ENCODE measurements around the gene KRT78.

Gene KRT78

GRCh38 chr12:52794479-52795331, 54.1 kb downstream of the KRT78 start:
- Histone ChIP-seq H3K4me1 (ENCODE audit: insufficient read depth, low read length) (peaks cover under 1% of the 10 kb centered on the region; the same call in 1 of the 2 replicates), H3K9me3 (ENCODE audit: insufficient read depth, low read depth, low read length) (no peaks in the 10 kb centered on the region), H3K27me3 (ENCODE audit: insufficient read depth, low read length) (peaks cover 7% of the 10 kb centered on the region; the same call in 1 of the 2 replicates), H3K4me3 (ENCODE audit: low read length) (no peak overlapping the region), H3K36me3 (ENCODE audit: insufficient read depth, low read depth, low read length) (no peaks in the 10 kb centered on the region), H3K9ac (ENCODE audit: low read depth, low read length) (no peak overlapping the region), H3K27ac (ENCODE audit: low read length) (no peak overlapping the region)

DNA sequence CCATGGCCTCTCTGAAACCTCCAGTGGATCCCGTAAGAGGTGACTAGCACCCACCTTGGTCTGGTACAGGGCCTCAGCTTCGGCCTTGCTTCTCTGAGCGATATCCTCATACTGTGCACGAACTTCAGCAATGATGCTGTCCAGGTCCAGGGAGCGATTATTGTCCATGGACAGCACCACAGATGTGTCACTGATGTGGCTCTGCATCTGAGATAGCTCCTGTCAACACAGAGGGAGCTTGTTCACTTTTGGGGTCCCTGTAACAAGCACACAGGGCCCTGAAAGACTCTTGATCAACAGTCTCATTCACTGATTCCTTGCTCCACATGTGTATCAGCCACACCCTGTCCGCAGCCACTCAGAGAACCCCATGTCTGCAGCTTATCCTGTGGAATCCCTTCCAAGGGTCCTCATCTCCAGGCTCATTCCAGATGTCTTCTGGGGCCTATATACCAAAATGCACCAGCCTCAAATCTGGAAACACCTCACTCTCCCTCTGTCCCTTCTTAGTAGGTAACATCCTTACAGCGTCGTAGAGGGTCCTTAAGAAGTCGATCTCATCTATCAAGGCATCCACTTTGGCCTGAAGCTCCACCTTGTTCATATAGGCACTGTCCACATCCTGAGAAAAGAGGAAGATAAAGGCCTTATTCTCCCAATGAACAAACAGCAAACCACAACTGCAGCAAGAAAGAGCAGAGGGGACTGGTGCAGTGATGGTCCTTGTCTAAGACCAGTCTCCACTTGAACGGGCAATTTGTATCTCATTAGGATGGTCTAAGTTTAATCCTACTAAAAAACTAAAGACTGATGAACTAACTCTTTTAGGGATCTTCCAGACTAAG, 56.4 kb downstream of the KRT78 start:
- Histone ChIP-seq H3K27ac (ENCODE audit: low read length) (no peak overlapping the region), H3K36me3 (ENCODE audit: insufficient read depth, low read depth, low read length) (no peaks in the 10 kb centered on the region), H3K27me3 (ENCODE audit: insufficient read depth, low read length) (peaks cover 7% of the 10 kb centered on the region; the same call in 1 of the 2 replicates), H3K4me1 (ENCODE audit: insufficient read depth, low read length) (no peaks in the 10 kb centered on the region), H3K4me3 (ENCODE audit: low read length) (no peak overlapping the region), H3K9me3 (ENCODE audit: insufficient read depth, low read depth, low read length) (no peaks in the 10 kb centered on the region), H3K9ac (ENCODE audit: low read depth, low read length) (no peak overlapping the region)

DNA sequence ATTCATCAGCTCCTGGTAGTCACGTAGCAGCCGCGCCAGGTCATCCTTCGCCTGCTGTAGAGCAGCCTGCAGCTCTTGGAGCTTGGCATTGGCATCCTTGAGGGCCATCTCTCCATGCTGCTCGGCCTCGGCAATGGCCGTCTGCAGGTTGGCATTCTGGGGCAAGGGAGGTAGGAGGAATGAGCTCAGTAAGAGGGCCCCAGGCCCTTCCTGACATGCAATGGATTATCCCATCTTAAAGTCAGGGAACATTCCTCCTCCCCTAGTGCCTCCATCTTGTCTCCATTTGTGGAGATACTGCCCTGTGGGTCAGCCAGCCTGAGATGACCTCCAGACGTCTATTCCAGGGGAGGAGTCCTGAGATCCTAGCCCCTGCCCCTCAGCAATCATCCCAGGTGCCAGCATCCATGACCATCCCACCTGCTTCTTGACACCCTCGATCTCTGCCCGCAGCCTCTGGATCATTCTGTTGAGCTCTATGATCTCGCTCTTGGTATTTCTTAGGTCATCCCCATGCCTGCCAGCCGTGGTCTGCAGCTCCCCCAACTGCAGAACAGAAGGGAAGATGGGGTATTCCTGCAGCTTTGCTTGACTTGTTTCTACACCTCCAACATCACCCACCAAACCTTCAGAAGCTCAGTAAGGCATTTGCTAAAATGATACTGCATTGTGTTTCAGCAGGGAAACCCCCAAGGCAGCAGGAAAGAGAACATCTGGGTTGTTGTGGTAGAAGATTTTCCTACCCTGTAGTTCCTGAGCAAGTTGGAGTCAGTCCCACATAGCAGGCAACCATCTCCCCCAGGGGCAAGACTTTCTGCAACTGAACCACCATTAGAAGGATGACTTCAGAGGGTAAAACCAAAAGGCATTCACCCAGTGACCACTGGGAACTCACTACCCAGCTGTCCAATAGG, 57.3 kb downstream of the KRT78 start:
- no peak overlapping the region for H3K9ac ChIP-seq (ENCODE audit: low read depth, low read length)
- H3K36me3 ChIP-seq (ENCODE audit: insufficient read depth, low read depth, low read length) = no peaks in the 10 kb centered on the region
- H3K4me1 ChIP-seq (ENCODE audit: insufficient read depth, low read length) = no peaks in the 10 kb centered on the region
- H3K4me3 ChIP-seq (ENCODE audit: low read length) = no peak overlapping the region
- H3K27me3 ChIP-seq (ENCODE audit: insufficient read depth, low read length) = peaks cover 7% of the 10 kb centered on the region; the same call in 1 of the 2 replicates
- H3K27ac ChIP-seq (ENCODE audit: low read length) = no peak overlapping the region
- H3K9me3 ChIP-seq (ENCODE audit: insufficient read depth, low read depth, low read length) = no peaks in the 10 kb centered on the region

DNA sequence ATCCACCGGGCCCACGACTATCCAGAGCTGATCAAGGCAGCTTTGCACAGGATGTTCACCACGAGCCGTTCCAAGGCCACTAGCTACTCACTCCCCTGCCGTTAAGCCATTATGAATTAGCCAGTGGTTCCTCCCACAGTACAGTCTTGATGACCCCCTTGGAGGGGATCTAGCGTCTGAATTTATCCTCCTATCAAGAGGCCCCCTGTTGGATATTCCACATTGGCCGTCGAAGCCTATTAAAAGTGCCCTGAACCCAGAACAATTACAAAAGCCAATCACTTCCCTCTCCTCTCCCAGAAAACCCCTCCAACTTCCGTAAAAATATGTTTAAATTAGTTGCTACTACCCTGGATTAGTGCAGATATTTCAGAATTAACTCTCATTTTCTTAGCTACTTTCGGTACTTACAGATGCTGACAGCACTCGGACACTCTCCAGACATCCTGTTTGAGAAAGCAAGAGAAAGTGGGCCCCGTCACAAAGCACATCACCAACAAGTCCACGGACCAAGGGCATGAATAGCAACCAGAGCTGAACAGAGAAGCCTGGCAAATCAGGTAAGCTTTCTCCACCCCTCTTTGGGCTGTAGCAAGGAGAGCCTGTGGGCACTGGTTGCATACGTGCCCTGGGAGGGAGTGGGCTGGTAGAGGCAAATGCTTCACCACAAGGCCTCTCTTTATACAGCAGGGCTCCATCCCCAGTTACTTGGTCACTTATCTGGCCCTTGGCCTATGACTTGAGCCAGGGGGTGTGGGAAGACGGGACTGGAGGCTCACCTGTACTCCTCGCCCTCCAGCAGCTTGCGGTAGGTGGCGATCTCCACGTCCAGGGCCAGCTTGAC, 58.1 kb downstream of the KRT78 start:
- Histone ChIP-seq H3K27ac (ENCODE audit: low read length) (no peak overlapping the region), H3K9me3 (ENCODE audit: insufficient read depth, low read depth, low read length) (no peaks in the 10 kb centered on the region), H3K4me1 (ENCODE audit: insufficient read depth, low read length) (no peaks in the 10 kb centered on the region), H3K36me3 (ENCODE audit: insufficient read depth, low read depth, low read length) (no peaks in the 10 kb centered on the region), H3K27me3 (ENCODE audit: insufficient read depth, low read length) (peaks cover 8% of the 10 kb centered on the region; the same call in 1 of the 2 replicates), H3K9ac (ENCODE audit: low read depth, low read length) (no peak overlapping the region), H3K4me3 (ENCODE audit: low read length) (peak overlapping the region; percentile 7; the same call in 1 of the 2 replicates)

DNA sequence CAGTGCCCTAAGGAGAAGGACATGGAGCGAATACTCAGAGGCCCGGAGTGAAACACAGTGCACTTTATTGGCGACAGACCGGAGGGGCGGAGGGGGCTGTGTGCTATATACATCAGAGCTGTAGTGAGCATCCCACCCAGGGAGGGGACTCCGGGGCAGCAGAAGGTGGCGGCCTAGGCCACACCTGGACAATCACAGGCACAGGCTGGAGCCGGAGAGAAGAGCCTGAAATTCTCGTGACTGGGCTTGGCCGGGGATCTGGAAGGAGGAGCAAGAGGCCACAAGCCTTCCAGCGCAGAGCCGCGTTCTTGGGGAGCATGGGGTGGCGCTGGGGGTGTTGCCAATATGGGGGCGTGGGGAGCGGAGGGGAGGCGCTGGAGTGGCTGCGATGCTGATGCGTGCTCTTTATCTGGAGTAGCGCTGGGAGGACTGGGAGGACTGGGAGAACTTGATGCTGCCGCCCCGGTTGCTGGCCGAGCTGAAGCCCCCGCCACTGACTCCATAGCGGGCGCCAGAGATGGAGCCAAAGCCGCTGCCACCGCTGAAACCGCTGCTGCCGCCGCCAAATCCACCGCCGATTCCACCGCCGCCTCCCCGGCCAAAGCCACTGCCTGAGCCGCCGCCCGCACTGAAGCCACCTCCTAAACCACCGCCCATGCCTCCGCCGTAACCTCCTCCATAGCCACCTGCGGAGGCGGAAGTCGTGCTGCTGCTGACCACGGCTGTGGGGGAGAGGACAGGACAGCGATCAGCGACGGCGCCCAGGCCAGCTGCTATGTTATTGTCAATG, 59.0 kb downstream of the KRT78 start:
- Histone ChIP-seq H3K36me3 (ENCODE audit: insufficient read depth, low read depth, low read length) (no peaks in the 10 kb centered on the region), H3K4me1 (ENCODE audit: insufficient read depth, low read length) (no peaks in the 10 kb centered on the region), H3K27me3 (ENCODE audit: insufficient read depth, low read length) (peaks cover 16% of the 10 kb centered on the region), H3K27ac (ENCODE audit: low read length) (no peak overlapping the region), H3K9me3 (ENCODE audit: insufficient read depth, low read depth, low read length) (no peaks in the 10 kb centered on the region), H3K9ac (ENCODE audit: low read depth, low read length) (no peak overlapping the region), H3K4me3 (ENCODE audit: low read length) (peak overlapping the region; percentile 7; the same call in 1 of the 2 replicates)

DNA sequence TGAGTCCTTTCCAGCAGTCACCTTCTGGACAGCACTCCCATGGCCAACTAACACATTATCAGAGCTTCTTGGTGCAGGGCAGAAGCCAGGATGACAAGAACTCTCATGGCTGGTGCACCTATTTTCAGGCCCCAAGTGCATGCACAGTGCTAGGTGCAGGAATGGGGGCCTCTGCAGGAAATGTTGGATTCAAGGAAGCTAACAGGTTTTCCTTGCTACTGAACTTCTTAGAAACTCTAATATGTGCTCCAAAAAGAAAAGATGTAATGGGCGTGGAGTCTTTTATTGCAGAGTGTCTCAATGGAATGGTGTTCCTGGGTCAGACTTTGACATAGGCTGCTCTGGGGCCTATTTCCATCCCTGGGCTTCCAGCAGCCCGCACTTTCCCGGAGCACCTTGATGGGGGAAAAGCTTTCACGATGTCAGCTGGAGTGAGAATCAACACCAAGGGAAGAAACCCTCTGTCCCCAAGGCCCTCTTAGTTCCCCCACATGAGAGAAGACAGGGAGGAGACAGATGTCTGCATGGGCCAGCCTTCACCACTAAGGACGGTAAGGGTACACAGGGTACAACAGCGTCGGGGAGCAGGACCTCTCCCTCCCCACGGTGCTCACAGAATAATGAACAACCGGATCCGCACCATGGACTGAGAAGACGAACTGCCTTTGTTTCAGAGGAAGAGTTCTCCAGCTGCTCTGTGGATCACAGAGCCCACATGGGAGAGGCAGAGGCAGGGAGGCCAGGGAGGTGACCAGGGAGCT, 59.7 kb downstream of the KRT78 start:
- H3K4me1 ChIP-seq (ENCODE audit: insufficient read depth, low read length) = no peaks in the 10 kb centered on the region
- no peaks in the 10 kb centered on the region for H3K36me3 ChIP-seq (ENCODE audit: insufficient read depth, low read depth, low read length)
- peaks cover 16% of the 10 kb centered on the region for H3K27me3 ChIP-seq (ENCODE audit: insufficient read depth, low read length)
- H3K27ac ChIP-seq (ENCODE audit: low read length) = no peak overlapping the region
- no peaks in the 10 kb centered on the region for H3K9me3 ChIP-seq (ENCODE audit: insufficient read depth, low read depth, low read length)
- H3K9ac ChIP-seq (ENCODE audit: low read depth, low read length) = no peak overlapping the region
- H3K4me3 ChIP-seq (ENCODE audit: low read length) = no peak overlapping the region

DNA sequence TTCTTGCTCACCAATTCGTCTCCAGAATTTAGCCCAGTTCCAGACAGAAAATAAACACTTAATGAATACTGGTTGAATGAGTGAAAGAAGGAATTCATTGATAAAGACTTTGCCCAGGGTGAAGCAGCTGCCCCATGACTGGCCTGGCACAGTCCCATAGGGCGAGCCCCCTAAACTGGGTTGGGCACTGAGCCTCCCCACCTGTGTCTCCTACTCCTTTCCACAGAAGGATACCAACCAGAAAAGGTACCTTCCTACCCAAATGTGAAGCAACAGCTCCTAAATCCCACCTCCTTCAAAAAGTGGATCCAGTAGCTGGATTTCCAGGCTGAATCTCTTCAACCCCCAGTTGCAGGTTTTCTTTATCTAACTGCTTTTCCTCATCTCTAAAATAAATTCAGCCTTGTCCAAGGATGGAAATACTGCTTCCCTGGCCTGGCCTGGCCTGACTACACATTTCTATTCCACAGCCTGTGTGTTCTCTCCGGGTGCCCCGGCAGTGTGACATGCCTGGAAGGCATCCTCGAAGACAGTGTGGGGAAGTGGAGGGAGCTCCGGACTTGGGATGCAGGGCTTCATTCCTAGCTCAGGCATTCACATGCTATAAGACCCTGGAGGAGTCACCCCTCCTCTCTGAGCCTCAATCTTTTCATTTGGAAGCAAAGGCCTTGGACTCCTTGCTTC, 60.5 kb downstream of the KRT78 start:
- peaks cover 16% of the 10 kb centered on the region for H3K27me3 ChIP-seq (ENCODE audit: insufficient read depth, low read length)
- H3K4me3 ChIP-seq (ENCODE audit: low read length) = no peak overlapping the region
- no peaks in the 10 kb centered on the region for H3K9me3 ChIP-seq (ENCODE audit: insufficient read depth, low read depth, low read length)
- no peak overlapping the region for H3K27ac ChIP-seq (ENCODE audit: low read length)
- no peaks in the 10 kb centered on the region for H3K36me3 ChIP-seq (ENCODE audit: insufficient read depth, low read depth, low read length)
- no peak overlapping the region for H3K9ac ChIP-seq (ENCODE audit: low read depth, low read length)
- no peaks in the 10 kb centered on the region for H3K4me1 ChIP-seq (ENCODE audit: insufficient read depth, low read length)

Data from iPS-20b (cell line).